GM19239 (cell line): ENCODE measurements around the gene RPN1.
"Not testable (repeated sequence)": the region's sequence is repeated elsewhere in the genome, so short reads cannot be mapped to it uniquely, and the experiment has no call there.

ENCODE experiments used
- DNase-seq: peaks from one replicate; pipeline ENCODE4 v3.0.0; 2011; ENCODE audit warnings: low spot score; ENCODE audit not compliant: insufficient read length
- FAIRE-seq: peaks from 2 replicates; lab custom pipeline; 2011; peaks lifted over from hg19 to GRCh38; lab: Jason Lieb, UNC

RPN1 gene

DNA sequence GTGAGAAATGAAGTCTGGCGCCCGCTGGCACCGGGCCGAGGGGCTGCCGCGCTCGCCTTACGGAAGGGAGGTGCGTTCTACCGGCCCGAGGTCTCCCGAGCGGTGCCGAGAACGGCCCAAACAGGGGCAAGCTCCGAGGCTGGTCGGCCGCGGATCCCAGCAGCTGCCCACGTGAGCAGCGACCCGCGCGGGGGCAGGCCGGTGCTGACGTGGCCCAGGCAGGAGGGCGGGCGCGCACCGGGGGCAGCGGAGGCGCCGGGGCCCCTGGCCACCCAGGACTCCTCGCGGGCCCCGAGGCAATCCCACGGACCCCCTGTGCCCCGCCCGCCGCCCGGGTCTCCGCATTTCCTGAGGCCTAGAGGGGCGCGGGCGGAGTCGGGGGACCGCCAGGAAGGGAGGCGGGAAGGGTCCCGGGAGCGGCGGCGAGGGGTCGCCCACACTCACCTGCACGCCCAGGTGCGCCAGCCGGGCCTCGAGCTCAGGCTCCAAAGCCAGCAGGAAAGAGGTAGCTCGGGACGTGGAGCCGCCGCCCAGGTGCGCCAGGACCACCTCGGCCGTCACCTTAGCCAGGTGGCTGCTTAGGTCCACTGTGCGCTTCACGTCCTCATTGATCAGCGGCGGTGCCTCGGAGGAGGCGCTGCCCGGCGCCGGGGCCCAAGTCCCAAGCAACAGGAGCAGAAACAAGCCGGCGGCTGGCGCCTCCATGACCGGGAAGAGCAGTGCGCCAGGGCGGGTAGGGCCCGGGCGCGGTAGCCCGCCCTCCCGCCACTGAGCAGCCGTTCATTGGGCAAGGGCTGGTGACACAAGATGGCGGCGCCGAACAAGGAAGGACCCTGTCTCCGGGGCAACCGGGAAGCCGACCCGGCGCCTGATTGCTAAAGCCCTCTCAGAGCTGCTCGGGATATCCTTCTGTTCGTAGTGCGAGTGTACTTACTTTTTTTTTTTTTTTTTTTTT lies at the start of gene RPN1:
RPN1 (minus strand) TSS at position 723 of the 955 bp plus-strand sequence; CDS start at position 705, 18 bp downstream.
- peak; percentile 78 for FAIRE-seq

DNA sequence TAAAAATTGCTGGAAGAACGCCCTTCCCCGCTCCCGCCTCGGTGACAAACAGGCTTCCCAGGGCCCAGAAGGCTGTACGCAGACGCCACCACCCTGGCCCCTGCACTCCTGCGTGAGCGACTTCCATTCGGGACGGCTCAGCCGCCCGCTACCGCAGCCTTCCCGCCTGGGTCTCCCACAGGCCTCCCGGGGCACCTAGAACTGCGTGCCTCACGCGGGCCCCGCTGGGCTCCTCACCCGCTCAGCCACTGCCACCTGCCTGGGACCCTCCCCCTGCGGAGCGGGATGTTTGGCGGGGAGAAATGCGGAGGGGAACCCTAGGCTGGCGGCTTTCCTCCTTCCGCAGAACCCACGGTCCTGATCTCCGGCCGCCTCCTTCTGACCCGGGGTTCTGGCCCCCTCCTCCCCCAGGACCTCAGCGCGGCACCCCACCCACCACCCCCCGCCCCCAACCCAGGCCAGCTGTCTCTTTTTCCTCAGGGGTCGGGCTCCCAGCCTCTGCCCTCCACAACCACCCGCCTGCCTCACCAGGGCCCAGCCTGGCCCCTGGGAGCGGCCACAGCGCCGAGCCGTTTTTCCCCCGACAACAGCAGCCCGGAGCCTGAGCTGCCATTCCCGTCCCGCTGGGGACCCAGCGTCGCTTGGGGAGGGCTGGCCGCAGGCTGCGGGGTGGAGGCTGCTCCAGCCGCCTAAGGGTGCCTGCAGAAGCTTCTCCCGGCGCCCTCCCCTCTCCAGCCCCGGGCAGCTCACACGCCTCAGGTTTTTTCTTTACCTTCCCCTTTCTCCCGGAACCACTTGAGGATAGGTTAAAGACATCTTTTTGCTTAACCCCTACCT lies 47.8 kb upstream of the RPN1 start:
- DNase-seq (no peak), FAIRE-seq (no peak)

More for the DNA sequence above, at the start of gene RPN1:
- DNase-seq: peak; percentile 90

DNA sequence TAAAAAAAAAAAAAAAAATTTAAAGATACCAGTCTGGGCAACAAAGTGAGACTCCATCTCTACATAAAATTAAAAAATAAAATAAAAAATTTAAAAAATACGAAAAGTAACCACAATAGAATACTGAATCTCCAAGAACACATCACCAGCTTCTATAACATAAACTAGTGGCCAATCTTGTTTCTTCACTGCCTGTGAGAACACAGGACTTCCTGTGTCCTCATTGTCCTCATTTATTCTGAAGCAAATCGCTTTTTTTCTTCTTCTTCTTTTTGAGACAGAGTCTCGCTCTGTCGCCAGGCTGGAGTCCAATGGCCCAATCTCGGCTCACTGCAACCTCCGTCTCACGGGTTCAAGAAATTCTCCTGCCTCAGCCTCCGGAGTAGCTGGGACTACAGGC lies 46.7 kb upstream of the RPN1 start:
- FAIRE-seq (no peak), DNase-seq (no peak)

DNA sequence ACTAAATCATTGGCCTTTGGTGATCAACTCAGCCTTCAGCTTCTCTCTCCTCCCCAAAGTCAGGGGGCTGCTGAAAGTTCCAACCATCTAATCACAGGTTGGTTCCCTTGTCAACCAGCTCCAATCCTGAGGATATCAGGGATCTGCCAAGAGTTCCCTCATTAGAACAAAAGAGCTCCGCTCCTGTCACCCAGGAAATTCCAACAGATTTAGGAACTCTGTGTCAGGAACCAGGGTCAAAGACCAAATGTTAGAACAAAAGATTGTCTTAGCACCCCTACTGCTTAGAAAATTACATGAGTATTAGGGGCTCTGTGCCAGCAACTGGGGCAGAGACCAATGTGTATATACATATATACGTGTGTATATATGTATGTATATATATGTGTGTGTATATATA lies 43.1 kb upstream of the RPN1 start:
- no peak for DNase-seq
- no peak for FAIRE-seq

DNA sequence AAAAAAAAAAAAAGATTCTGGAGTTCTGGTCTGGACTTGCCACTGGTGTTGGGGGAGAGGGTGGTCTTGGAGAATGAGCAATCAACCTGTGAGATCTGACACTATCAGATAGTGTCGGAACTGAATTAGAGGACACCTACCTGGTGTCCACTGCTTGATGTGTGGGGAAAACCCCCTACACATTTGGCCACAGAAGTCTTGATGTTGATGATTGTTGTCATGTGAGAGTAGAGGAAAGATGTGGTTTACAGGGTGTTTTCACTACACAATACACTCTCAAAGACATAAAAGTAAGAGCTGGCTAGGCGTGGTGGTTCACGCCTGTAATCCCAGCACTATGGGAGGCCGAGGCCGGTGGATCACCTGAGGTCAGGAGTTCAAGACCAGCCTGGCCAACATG lies 38.4 kb upstream of the RPN1 start:
- DNase-seq (no peak), FAIRE-seq (no peak)

DNA sequence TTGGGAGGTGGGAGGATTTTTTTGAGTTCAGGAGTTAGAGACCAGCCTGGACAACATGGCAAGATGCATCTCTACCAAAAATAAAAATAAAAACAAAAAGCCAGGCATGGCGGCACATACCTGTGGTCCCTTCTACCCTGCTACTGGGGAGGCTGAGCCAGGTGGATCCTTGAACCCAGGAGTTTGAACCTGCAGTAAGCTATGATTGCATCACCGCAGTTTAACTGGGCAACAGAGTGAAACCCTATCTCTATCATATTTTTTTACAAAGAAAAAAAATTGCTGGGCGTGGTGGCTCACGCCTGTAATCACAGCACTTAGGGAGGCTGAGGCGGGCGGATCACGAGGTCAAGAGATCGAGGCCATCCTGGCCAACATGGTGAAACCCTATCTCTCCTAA lies 35.8 kb upstream of the RPN1 start:
- FAIRE-seq: no peak
- no peak for DNase-seq

DNA sequence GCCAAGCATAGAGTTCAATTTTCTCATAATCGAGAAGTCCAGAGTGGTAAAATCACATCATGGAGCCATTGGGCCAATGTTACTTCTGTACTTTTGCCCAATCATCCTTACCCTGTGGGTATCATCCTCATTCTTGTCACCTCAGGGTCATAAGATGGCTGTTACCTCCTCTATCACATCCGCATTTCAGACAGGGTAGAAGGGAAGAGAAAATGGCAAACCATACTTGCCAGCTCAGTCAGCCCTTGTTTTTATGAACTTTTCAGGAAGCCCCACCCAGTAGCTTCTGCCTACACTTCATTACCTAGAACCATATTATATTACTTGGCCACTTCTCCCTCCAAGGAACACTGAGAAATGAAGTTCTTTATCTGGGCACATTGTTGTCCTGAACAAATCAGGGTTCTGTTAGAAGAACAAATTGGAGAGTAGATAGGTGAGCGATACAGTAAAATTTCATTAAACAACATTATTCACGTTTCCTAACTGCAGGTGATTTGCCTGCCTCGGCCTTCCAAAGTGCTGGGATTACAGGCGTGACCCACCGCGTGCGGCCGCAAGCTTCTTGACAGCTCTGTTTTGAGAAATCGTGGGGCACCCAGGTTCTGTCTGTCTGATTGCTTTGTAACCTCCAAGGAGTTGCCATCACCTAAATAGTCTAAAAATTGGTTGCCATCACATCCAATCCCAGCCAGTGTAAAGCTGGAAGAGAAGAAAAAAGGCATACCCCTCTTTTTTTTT lies 34.5 kb upstream of the RPN1 start:
- no peak for FAIRE-seq
- DNase-seq: no peak

DNA sequence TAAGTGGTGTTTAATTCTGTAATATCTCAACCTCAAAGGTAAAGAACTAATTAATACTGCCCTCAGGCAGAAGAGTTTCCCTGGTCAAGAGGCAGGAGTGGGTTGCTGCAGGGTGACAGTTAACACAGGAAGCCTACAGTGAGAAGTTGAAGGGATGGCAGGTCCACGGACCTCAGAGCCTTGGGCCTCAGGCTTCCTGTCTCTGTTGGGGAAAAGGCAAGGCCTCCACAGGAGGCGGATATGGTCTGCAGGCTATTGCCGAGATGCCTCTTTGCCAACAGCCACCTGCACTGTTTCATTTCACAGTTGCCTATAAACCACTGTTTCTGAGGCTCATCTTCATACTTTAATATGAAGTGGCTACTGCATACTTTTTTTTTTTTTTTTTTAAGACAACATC lies 33.3 kb upstream of the RPN1 start:
- DNase-seq (no peak), FAIRE-seq (no peak)

DNA sequence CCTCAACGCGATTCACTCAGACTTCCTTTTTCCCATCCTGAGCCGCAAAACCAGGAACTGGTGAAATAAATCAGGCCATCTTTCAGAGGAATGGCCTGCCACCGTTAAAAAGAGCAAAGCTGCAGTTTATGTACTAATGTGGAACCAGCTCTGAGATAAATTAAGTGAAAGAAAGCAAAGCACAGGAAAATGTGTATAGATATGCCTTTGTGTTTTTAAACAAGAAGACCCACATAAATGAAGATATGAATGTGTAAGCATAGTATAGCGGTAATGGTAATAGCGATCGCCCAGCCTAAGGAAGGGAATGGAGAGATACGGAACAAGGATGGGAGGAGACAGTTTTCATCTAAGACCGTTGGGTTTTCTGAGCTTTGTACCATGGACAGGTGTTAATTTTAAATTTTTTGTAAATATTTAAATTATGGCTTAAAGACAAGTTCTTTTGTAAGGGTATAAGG lies 30.8 kb upstream of the RPN1 start:
- DNase-seq (no peak), FAIRE-seq (peak; percentile 62)

DNA sequence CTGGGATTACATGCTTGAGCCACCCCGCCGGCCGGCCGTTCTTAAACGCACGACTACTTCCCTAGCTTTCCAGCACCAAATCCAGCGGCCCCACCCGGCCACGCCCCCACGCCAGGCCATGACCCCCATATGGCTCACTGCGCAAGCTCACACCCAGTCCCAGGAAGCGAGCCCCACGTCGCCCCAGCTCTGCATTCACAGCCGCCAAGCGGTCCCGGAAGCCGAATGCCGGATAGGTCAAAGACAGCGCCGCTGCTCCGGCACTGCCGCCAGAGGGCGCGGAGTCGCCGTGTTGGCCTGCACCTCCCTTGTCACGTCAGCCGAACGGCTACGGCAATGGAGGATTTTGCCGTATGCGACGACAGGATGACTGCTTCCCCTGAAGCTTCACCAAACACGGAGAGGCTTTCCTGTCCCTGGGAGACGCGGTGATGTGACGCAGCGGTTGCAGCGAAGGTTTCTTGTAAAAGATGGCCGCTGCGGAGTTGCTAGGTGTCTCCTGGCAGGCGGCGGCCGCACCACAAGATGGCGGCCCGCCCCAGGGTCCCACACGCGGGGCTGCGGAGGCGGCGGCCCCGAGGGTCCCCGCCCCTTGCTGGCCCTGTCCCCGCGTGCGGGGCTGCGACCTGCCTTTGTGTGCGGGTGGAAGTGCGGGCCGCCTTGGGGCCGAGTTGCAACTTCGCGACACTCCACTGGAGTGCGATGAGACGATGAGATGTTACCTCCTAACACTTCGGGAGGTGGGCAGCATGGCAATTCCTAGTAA lies 30.2 kb upstream of the RPN1 start:
- FAIRE-seq: peak; percentile 93
- DNase-seq: peak; percentile 93

DNA sequence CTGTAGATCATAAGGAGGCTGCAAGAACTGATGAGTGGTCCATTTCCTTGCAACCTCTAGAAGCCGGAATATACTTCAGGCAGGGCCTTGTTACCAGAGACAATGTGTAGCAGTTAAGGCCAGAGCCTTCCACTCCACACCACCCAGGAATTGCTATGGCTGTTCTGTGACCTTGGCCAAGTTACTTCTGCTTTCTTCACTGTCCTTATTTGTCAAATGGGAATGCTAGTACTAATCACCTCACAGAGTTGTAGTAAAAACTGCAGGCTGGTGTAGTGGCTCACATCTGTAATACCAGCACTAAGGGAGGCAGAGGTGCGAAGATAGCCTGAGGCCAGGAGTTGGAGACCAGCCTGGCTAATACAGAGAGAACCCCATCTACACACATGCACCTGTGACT lies 28.7 kb upstream of the RPN1 start:
- FAIRE-seq (no peak), DNase-seq (no peak)

DNA sequence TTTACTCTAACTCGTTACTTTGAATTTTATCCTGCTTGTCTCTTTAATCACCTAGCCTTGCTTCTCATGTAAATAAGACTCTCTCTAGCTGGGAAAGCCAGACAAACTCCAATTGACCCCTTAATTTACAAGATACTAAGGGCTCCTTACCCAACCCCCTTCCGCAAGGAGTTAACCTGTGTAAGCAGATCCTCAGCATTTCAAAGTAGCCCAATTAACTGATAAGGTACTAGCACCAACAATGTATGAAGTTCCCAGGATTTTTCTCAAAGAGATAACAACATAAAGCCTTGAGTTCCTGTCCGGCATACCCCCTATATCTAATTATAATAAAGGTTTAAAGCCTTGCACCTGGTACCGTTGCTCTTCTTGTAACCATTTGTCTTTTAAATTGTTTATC lies 25.2 kb upstream of the RPN1 start:
- FAIRE-seq, DNase-seq: not testable (repeated sequence)

DNA sequence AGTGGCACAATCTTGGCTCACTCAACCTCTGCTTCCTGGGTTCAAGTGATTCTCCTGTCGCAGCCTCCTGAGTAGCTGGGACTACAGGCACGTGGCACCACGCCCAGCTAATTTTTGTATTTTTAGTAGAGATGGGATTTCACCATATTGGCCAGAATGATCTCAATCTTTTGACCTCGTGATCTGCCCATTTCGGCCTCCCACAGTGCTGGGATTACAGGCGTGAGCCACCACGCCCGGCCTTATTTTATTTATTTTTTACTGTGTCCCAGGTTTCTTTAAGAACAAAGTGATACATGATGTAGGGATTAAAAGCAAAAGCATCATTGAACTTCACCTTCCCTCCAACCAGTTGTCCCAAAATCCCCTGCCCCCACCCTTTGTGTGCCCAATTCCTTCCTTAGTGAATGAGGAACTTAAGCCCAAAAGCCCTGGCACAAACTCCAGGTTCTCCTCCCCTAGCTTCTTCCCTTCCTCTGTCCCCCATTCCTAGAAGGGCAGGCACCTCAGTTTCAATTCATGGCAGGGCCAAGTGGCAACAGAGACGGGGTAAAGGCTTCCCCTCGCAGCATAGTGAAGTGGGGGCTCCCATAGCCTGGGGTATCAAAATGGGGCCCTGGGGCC lies 23.7 kb upstream of the RPN1 start:
- DNase-seq (no peak), FAIRE-seq (no peak)

DNA sequence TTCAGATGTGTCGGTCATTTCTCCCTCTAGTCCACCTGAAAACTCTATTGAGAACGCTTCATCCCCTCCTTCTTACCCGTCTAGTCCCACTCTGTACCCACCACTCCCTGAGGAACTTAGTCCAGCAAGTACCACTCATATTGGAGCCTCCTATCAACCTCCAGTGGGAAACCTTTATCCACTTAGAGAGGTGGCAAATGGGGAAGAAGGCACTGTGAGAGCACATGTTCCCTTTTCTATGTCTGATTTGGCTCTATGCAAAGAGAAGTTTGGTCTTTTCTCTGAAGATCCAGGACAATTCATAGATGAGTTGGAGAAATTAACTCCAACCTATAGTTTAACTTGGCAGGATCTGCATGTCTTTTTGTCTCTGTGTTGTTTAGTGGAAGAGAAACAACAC lies 17.0 kb upstream of the RPN1 start:
- FAIRE-seq: no peak
- no peak for DNase-seq

DNA sequence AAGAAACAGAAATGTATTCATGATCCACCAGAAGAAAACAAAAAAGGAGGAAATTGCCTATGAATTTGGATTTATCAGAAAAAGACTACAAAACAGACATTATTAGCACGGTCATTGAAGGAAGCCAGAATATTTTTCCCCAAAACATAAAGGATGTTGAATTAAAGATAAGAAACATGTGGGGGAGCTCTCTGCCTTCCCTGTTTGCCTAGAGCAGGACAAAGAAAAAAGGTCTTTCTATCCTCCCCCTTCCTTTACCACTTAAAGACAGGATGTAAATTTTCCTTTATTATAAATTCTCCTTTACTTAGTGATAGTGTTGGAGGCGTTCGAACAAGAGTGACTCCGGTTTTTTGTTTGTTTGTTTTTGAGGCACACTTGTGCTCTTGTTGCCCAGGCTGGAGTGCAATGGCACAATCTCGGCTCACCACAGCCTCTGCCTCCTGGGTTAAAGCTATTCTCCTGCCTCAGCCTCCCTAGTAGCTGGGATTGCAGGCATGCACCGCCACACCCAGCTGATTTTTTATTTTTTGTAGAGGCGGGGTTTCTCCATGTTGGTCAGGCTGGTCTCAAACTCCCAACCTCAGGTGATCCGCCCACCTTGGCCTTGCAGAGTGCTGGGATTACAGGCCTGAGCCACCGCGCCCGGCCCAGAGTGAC lies 14.9 kb upstream of the RPN1 start:
- DNase-seq (no peak), FAIRE-seq (no peak)

DNA sequence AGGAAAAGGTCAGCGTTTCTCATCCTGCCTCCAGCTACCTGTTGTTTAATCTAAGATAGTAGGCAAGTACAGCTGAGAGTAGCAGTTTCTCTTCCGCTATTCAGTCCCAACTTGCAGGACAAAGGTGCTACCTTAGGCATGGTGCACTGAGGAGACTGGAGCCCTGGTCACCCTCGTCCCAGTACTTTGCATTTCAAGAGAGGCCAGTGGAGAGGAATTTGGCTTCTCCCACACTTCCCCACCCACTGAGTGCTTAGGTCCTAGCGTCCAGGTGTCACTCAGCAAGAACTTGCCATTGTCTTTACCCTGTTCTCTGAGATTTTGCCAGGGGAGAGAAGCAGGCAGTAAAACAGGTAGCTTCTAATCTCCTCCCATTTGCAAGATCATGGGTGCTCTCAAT lies 12.5 kb upstream of the RPN1 start:
- FAIRE-seq: no peak
- no peak for DNase-seq

DNA sequence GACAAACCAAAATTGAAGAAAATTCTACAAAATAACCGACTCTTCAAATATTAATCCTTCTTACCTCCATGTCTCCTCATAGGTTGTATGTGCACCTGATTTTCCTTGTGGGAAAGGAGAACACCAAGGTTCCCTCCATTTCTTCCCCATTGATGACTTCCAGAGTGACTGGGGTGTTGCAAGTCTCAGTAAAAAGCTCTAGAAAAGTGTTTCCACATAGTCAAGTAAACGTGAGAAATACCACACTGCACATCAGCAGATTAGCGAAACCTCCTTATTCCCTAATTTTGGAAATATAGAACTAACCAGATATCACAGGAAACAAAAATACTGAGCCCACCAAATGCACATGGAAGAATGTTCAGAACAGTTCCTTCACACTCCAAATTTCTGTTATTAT lies 4.9 kb upstream of the RPN1 start:
- FAIRE-seq: no peak

DNA sequence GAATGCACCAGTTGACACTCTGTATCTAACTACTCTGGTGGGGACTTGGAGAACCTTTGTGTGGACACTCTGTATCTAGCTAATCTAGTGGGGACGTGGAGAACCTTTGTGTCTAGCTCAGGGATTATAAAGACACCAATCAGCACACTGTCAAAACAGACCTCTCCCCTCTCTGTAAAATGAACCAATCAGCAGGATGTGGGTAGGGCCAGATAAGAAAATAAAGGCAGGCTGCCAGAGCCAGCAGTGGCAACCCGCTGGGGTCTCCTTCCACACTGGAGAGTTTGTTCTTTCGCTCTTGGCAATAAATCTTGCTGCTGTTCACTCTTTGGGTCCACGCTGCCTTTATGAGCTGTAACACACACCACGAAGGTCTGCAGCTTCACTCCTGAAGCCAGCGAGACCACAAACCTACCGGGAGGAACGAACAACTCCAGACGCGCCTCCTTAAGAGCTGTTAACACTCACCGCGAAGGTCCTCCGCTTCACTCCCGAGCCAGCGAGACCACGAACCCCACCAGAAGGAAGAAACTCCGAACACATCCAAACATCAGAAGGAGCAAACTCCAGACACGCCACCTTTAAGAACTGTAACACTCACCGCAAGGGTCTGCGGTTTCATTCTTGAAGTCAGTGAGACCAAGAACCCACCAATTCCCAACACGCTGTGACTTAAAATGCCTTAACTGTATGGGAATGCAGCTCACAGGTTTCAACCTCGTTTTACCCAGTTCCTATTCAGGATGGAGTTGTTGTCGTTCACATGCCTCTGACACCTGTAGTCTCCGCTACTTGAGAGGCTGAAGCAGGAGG lies 3.6 kb upstream of the RPN1 start:
- not testable (repeated sequence) for FAIRE-seq, DNase-seq

More for the DNA sequence above, 4.9 kb upstream of the RPN1 start:
- no peak for DNase-seq
